WI38 (cell line): ENCODE measurements around the gene AP1M1.

Experiments
- H3K4me3 ChIP-seq: 2 replicates; pipeline ENCODE4 v1.5.1; 2011; ENCODE audit warnings: low read depth, mild to moderate bottlenecking, control low read depth, low read length
- CTCF ChIP-seq: IDR thresholded peaks from 2 replicates; pipeline ENCODE4 v1.5.1; 2012; ENCODE audit warnings: low read depth, mild to moderate bottlenecking, control low read depth, low read length

The AP1M1 gene

GRCh38 chr19:16197622-16198369, at the start of gene AP1M1:
TSS of gene AP1M1 (plus strand) at chr19:16197911. CDS start at chr19:16198027, 116 bp downstream.
- H3K4me3 ChIP-seq: peak within 1 kb of the TSS; percentile 100
- TF ChIP-seq CTCF: no peak

- TF ChIP-seq CTCF: no peak
- no peak overlapping the region for H3K4me3 ChIP-seq
Measured at GRCh38 chr19:16148443-16149229, 49.1 kb upstream of the AP1M1 start.

GRCh38 chr19:16153582-16154336, 44.0 kb upstream of the AP1M1 start:
- H3K4me3 ChIP-seq: no peak overlapping the region
- TF ChIP-seq CTCF: no peak

- TF ChIP-seq CTCF: no peak
- H3K4me3 ChIP-seq: no peak overlapping the region
Measured at GRCh38 chr19:16154557-16154956, 43.2 kb upstream of the AP1M1 start.

GRCh38 chr19:16155128-16155527, 42.6 kb upstream of the AP1M1 start:
- no peak overlapping the region for H3K4me3 ChIP-seq
- no peak for TF ChIP-seq CTCF

- no peak for TF ChIP-seq CTCF
- no peak overlapping the region for H3K4me3 ChIP-seq
Measured at GRCh38 chr19:16156904-16157303, 40.8 kb upstream of the AP1M1 start.
